Measurements from ENCODE around the gene ZDHHC13. TPM values are rescaled to one million over a fixed set of nuclear protein-coding genes. Genes with fewer than 3 reads are reported as not detected.

ZDHHC13 gene
- total RNA-seq, 1 experiment from 2014 or later = 8.3 TPM

GRCh38 chr11:19181531-19182261 is 64.7 kb downstream of the ZDHHC13 start:
- CTCF ChIA-PET = interaction anchor here (0.6 kb wide), 1 partner anchor 383 kb away, joined by 3 read pairs; no protein-coding TSS in a partner anchor
- H3K4me3 Mint-ChIP-seq (ENCODE audit: unreplicated experiment) = no peak overlapping the region
- peaks cover 7% of the 10 kb centered on the region for H3K36me3 Mint-ChIP-seq (ENCODE audit: insufficient read depth, unreplicated experiment)
- DNase-seq (ENCODE audit: unreplicated experiment) = no peak
- H3K9me3 Mint-ChIP-seq (ENCODE audit: unreplicated experiment) = no peaks in the 10 kb centered on the region
- no peaks in the 10 kb centered on the region for H3K4me1 Mint-ChIP-seq (ENCODE audit: insufficient read depth, unreplicated experiment)
- H3K27ac Mint-ChIP-seq (ENCODE audit: low read depth, unreplicated experiment) = no peak overlapping the region
- H3K27me3 Mint-ChIP-seq (ENCODE audit: insufficient read depth, unreplicated experiment) = no peaks in the 10 kb centered on the region
- POLR2A ChIA-PET = no interaction called here
- no peak for TF ChIP-seq CTCF (IDR thresholded peaks at IDR 0.05; ENCODE audit: unreplicated experiment)
- intact Hi-C loops (cut with micrococcal nuclease) = no loop called here
- no TSS peak for BruUV-seq (replicated peaks)

- H3K9me3 Mint-ChIP-seq (ENCODE audit: unreplicated experiment) = no peaks in the 10 kb centered on the region
- CTCF ChIA-PET = interaction anchor here (0.5 to 0.8 kb wide), 3 partner anchors 13 to 577 kb away, joined by 3 to 5 read pairs (median 4); no protein-coding TSS in a partner anchor
- intact Hi-C loops (cut with micrococcal nuclease) = no loop called here
- H3K27ac Mint-ChIP-seq (ENCODE audit: low read depth, unreplicated experiment) = no peak overlapping the region
- no peak overlapping the region for H3K4me3 Mint-ChIP-seq (ENCODE audit: unreplicated experiment)
- no peaks in the 10 kb centered on the region for H3K27me3 Mint-ChIP-seq (ENCODE audit: insufficient read depth, unreplicated experiment)
- no peaks in the 10 kb centered on the region for H3K36me3 Mint-ChIP-seq (ENCODE audit: insufficient read depth, unreplicated experiment)
- TF ChIP-seq CTCF (IDR thresholded peaks at IDR 0.05; ENCODE audit: unreplicated experiment) = no peak
- H3K4me1 Mint-ChIP-seq (ENCODE audit: insufficient read depth, unreplicated experiment) = no peaks in the 10 kb centered on the region
- BruUV-seq (replicated peaks) = no TSS peak
- POLR2A ChIA-PET = no interaction called here
- DNase-seq (ENCODE audit: unreplicated experiment) = no peak
Measured at GRCh38 chr11:19183646-19184045, 66.7 kb downstream of the ZDHHC13 start.

DNA sequence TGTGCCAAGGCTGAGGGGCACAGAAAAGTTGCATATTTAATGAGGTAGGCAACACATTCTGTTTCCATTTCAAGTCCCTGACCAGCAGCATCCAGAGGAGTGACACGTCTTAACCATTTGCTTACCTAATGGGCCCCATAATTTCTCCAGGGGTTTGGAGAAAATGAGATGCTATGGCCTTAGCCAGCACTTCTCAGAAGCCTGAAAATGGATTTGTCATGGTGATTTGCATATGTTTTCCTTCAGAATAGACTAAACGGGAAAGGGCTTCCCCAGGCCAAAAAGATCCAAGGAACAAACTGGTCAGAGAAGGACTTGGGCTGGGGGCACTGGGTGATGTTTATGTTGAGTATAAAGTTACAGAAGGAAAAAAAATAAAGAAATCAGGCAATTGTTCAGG is 68.1 kb downstream of the ZDHHC13 start:
- TF ChIP-seq CTCF (IDR thresholded peaks at IDR 0.05; ENCODE audit: unreplicated experiment) = no peak
- intact Hi-C loops (cut with micrococcal nuclease) = no loop called here
- CTCF ChIA-PET = no interaction called here
- no peaks in the 10 kb centered on the region for H3K9me3 Mint-ChIP-seq (ENCODE audit: unreplicated experiment)
- POLR2A ChIA-PET = no interaction called here
- no peaks in the 10 kb centered on the region for H3K4me1 Mint-ChIP-seq (ENCODE audit: insufficient read depth, unreplicated experiment)
- H3K27ac Mint-ChIP-seq (ENCODE audit: low read depth, unreplicated experiment) = no peak overlapping the region
- no peak overlapping the region for H3K4me3 Mint-ChIP-seq (ENCODE audit: unreplicated experiment)
- BruUV-seq (replicated peaks) = no TSS peak
- DNase-seq (ENCODE audit: unreplicated experiment) = no peak
- no peaks in the 10 kb centered on the region for H3K27me3 Mint-ChIP-seq (ENCODE audit: insufficient read depth, unreplicated experiment)
- H3K36me3 Mint-ChIP-seq (ENCODE audit: insufficient read depth, unreplicated experiment) = peaks cover 7% of the 10 kb centered on the region

GRCh38 chr11:19185516-19186052 is 68.6 kb downstream of the ZDHHC13 start:
- H3K27me3 Mint-ChIP-seq (ENCODE audit: insufficient read depth, unreplicated experiment) = no peaks in the 10 kb centered on the region
- peaks cover 7% of the 10 kb centered on the region for H3K36me3 Mint-ChIP-seq (ENCODE audit: insufficient read depth, unreplicated experiment)
- ChIA-PET CTCF (no interaction called here), POLR2A (no interaction called here)
- no peaks in the 10 kb centered on the region for H3K9me3 Mint-ChIP-seq (ENCODE audit: unreplicated experiment)
- no peak for TF ChIP-seq CTCF (IDR thresholded peaks at IDR 0.05; ENCODE audit: unreplicated experiment)
- DNase-seq (ENCODE audit: unreplicated experiment) = no peak
- no peaks in the 10 kb centered on the region for H3K4me1 Mint-ChIP-seq (ENCODE audit: insufficient read depth, unreplicated experiment)
- no peak overlapping the region for H3K4me3 Mint-ChIP-seq (ENCODE audit: unreplicated experiment)
- no TSS peak for BruUV-seq (replicated peaks)
- no peak overlapping the region for H3K27ac Mint-ChIP-seq (ENCODE audit: low read depth, unreplicated experiment)
- intact Hi-C loops (cut with micrococcal nuclease) = no loop called here

Data from MCF 10A (cell line).